Effector memory CD4-positive, alpha-beta T cell (primary cell): Measurements from ENCODE around the gene AP4S1.
"Not testable (repeated sequence)": the region's sequence is repeated elsewhere in the genome, so short reads cannot be mapped to it uniquely, and the experiment has no call there.

Experiments used
- DNase-seq, 3 donors: peaks; one replicate each; pipeline ENCODE4 v3.0.0-alpha.2; 2020
- H3K27ac ChIP-seq: 2 replicates; pipeline ENCODE4 v1.7.0; 2013; ENCODE audit warnings: mild to moderate bottlenecking, low read length, moderate library complexity; ENCODE audit not compliant: insufficient read depth, poor library complexity, severe bottlenecking
- H3K27me3 ChIP-seq: replicated peaks from 2 replicates; pipeline ENCODE4 v1.7.0; 2013; ENCODE audit warnings: mild to moderate bottlenecking, low read length; ENCODE audit not compliant: insufficient read depth, control insufficient read depth, poor library complexity, severe bottlenecking
- H3K36me3 ChIP-seq: 2 replicates; pipeline ENCODE4 v1.7.0; 2013; ENCODE audit warnings: mild to moderate bottlenecking, low read length, moderate library complexity; ENCODE audit not compliant: control insufficient read depth, insufficient read depth
- H3K4me1 ChIP-seq: 2 replicates; pipeline ENCODE4 v1.7.0; 2013; ENCODE audit warnings: low read length, mild to moderate bottlenecking; ENCODE audit not compliant: control insufficient read depth, insufficient read depth, poor library complexity, severe bottlenecking
- H3K4me3 ChIP-seq: 2 replicates; pipeline ENCODE4 v1.7.0; 2013; ENCODE audit warnings: low read length, low read depth, mild to moderate bottlenecking; ENCODE audit not compliant: insufficient read depth, poor library complexity, severe bottlenecking
- H3K9me3 ChIP-seq: 2 replicates; pipeline ENCODE4 v1.7.0; 2013; ENCODE audit warnings: mild to moderate bottlenecking, low read length, moderate library complexity; ENCODE audit not compliant: control insufficient read depth

AP4S1 gene

GRCh38 chr14:31059152-31059924, 33.9 kb downstream of the AP4S1 start:
- Histone ChIP-seq H3K9me3 (no peaks in the 10 kb centered on the region), H3K4me3 (no peak overlapping the region), H3K4me1 (no peaks in the 10 kb centered on the region), H3K27ac (no peak overlapping the region), H3K27me3 (no peaks in the 10 kb centered on the region), H3K36me3 (no peaks in the 10 kb centered on the region)
- no peak for DNase-seq

GRCh38 chr14:31060253-31060875, 34.9 kb downstream of the AP4S1 start:
- no peak for DNase-seq
- Histone ChIP-seq H3K9me3 (no peaks in the 10 kb centered on the region), H3K36me3 (no peaks in the 10 kb centered on the region), H3K4me1 (no peaks in the 10 kb centered on the region), H3K4me3 (no peak overlapping the region), H3K27me3 (no peaks in the 10 kb centered on the region), H3K27ac (no peak overlapping the region)

GRCh38 chr14:31062908-31063307, 37.5 kb downstream of the AP4S1 start:
- not testable (repeated sequence) for H3K9me3 ChIP-seq, H3K27me3 ChIP-seq, H3K4me3 ChIP-seq, H3K36me3 ChIP-seq, H3K4me1 ChIP-seq, DNase-seq, H3K27ac ChIP-seq

- no peak overlapping the region for H3K27ac ChIP-seq
- H3K9me3 ChIP-seq: no peaks in the 10 kb centered on the region
- H3K36me3 ChIP-seq: peaks cover 10% of the 10 kb centered on the region
- H3K4me1 ChIP-seq: no peaks in the 10 kb centered on the region
- DNase-seq: no peak
- no peak overlapping the region for H3K4me3 ChIP-seq
- no peaks in the 10 kb centered on the region for H3K27me3 ChIP-seq
Observed at GRCh38 chr14:31068235-31068634, 42.8 kb downstream of the AP4S1 start.

DNA sequence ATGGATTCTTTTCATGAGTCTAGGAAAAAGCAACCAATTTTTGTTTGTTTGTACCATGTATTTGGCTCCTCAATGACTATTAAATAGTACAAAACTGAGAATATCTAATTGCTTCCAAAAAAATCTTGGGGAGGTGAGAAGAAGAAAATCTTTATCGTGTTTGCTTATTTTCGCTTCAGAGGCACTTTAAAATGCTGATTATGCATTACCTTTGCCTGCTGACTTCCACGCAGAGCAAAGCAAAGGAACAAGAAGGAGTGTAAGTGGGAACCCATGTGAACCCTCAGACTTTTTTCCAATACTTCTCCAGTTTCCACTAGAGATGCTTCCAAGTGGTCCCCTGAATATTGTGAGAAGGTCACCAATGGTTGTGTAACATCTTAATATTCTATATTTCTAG, 43.9 kb downstream of the AP4S1 start:
- H3K4me3 ChIP-seq: no peak overlapping the region
- no peak overlapping the region for H3K27ac ChIP-seq
- no peaks in the 10 kb centered on the region for H3K4me1 ChIP-seq
- H3K36me3 ChIP-seq: peaks cover 12% of the 10 kb centered on the region
- H3K27me3 ChIP-seq: no peaks in the 10 kb centered on the region
- H3K9me3 ChIP-seq: no peaks in the 10 kb centered on the region
- DNase-seq: no peak

DNA sequence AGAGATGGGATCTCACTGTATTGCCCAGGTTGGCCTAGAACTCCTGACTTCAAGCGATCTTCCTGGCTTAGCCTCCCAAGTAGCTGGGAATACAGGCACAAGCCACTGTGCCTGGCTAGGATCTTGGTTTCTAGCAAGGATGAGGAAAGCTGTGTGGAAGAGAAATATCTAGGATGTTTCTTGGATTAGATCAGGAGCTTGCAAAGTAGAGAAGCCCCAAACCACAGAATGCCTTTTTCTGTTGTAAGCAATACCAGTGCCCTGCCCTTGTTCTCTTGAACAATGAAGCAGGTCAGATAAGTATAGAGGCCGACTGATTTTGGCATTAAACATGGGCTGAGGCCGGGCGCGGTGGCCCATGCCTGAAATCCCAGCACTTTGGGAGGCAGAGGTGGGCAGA, 45.0 kb downstream of the AP4S1 start:
- H3K4me3 ChIP-seq: no peak overlapping the region
- H3K4me1 ChIP-seq: no peaks in the 10 kb centered on the region
- H3K27ac ChIP-seq: no peak overlapping the region
- DNase-seq: no peak
- H3K27me3 ChIP-seq: no peaks in the 10 kb centered on the region
- H3K36me3 ChIP-seq: peaks cover 18% of the 10 kb centered on the region
- H3K9me3 ChIP-seq: no peaks in the 10 kb centered on the region

- DNase-seq: no peak
- Histone ChIP-seq H3K27me3 (no peaks in the 10 kb centered on the region), H3K4me3 (no peak overlapping the region), H3K9me3 (no peaks in the 10 kb centered on the region), H3K36me3 (peaks cover 19% of the 10 kb centered on the region), H3K4me1 (no peaks in the 10 kb centered on the region), H3K27ac (no peak overlapping the region)
Observed at GRCh38 chr14:31071151-31071550, 45.7 kb downstream of the AP4S1 start.

GRCh38 chr14:31075144-31075543, 49.7 kb downstream of the AP4S1 start:
- Histone ChIP-seq H3K4me3 (no peak overlapping the region), H3K36me3 (peaks cover 14% of the 10 kb centered on the region), H3K9me3 (no peaks in the 10 kb centered on the region), H3K4me1 (no peaks in the 10 kb centered on the region), H3K27me3 (no peaks in the 10 kb centered on the region), H3K27ac (no peak overlapping the region)
- no peak for DNase-seq

- Histone ChIP-seq H3K9me3 (no peaks in the 10 kb centered on the region), H3K27me3 (no peaks in the 10 kb centered on the region), H3K4me1 (no peaks in the 10 kb centered on the region), H3K4me3 (no peak overlapping the region), H3K27ac (no peak overlapping the region), H3K36me3 (peaks cover 11% of the 10 kb centered on the region)
- DNase-seq: no peak
Observed at GRCh38 chr14:31078766-31079165, 53.3 kb downstream of the AP4S1 start.

DNA sequence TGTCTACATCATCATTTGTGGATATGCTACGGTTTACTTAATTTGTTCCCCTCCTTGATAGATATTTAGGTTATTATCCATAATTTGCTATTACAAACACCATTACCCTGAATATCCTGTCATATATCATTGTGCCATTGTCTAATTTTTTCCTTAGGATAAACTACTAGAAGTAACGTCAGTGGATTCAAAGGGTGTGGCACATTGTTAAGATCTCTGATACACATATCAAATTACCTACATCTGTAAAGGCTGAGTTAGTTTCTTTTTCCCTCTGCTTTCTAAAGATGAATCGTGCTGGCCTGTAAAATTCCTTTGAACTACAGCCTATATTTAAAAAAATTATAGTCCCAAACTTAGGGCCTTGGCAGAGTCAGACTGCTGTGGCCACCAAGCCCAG, 54.6 kb downstream of the AP4S1 start:
- no peak overlapping the region for H3K27ac ChIP-seq
- no peaks in the 10 kb centered on the region for H3K4me1 ChIP-seq
- H3K27me3 ChIP-seq: no peaks in the 10 kb centered on the region
- H3K36me3 ChIP-seq: peaks cover 8% of the 10 kb centered on the region
- DNase-seq: no peak
- H3K4me3 ChIP-seq: no peak overlapping the region
- H3K9me3 ChIP-seq: no peaks in the 10 kb centered on the region
